ENCODE results near the gene CPSF4L. TPM values are rescaled to one million over a fixed set of nuclear protein-coding genes. Genes with fewer than 3 reads are reported as not detected.

The CPSF4L gene
- total RNA-seq, 1 donor from 2014 or later: not detected

GRCh38 chr17:73269791-73270190 lies 8.1 kb upstream of the CPSF4L start:
- no peaks in the 10 kb centered on the region for H3K36me3 ChIP-seq
- H3K27ac ChIP-seq: no peak overlapping the region
- H3K4me3 ChIP-seq: no peak overlapping the region
- H3K4me1 ChIP-seq: no peaks in the 10 kb centered on the region
- TF ChIP-seq, protein P1, sequence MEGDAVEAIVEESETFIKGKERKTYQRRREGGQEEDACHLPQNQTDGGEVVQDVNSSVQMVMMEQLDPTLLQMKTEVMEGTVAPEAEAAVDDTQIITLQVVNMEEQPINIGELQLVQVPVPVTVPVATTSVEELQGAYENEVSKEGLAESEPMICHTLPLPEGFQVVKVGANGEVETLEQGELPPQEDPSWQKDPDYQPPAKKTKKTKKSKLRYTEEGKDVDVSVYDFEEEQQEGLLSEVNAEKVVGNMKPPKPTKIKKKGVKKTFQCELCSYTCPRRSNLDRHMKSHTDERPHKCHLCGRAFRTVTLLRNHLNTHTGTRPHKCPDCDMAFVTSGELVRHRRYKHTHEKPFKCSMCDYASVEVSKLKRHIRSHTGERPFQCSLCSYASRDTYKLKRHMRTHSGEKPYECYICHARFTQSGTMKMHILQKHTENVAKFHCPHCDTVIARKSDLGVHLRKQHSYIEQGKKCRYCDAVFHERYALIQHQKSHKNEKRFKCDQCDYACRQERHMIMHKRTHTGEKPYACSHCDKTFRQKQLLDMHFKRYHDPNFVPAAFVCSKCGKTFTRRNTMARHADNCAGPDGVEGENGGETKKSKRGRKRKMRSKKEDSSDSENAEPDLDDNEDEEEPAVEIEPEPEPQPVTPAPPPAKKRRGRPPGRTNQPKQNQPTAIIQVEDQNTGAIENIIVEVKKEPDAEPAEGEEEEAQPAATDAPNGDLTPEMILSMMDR (IDR thresholded peaks at IDR 0.05): no peak
- intact Hi-C loops (cut with DNase I): no loop called here
- no peaks in the 10 kb centered on the region for H3K27me3 ChIP-seq (ENCODE audit: low read depth)
- ATAC-seq (no peak), DNase-seq (no peak)
- no peaks in the 10 kb centered on the region for H3K9me3 ChIP-seq

- Histone ChIP-seq H3K4me3 (no peak overlapping the region), H3K27ac (no peak overlapping the region), H3K4me1 (no peaks in the 10 kb centered on the region), H3K27me3 (ENCODE audit: low read depth) (no peaks in the 10 kb centered on the region), H3K36me3 (no peaks in the 10 kb centered on the region), H3K9me3 (no peaks in the 10 kb centered on the region)
- DNase-seq (no peak), ATAC-seq (no peak)
- intact Hi-C loops (cut with DNase I): no loop called here
- TF ChIP-seq, protein P1 (IDR thresholded peaks at IDR 0.05): no peak
Measured at GRCh38 chr17:73269329-73269615, 7.6 kb upstream of the CPSF4L start.

- ATAC-seq (peak; percentile 28 to 41), DNase-seq (no peak)
- Histone ChIP-seq H3K9me3 (no peaks in the 10 kb centered on the region), H3K27me3 (ENCODE audit: low read depth) (no peaks in the 10 kb centered on the region), H3K36me3 (no peaks in the 10 kb centered on the region), H3K4me3 (no peak overlapping the region), H3K4me1 (no peaks in the 10 kb centered on the region), H3K27ac (no peak overlapping the region)
- intact Hi-C loops (cut with DNase I): no loop called here
- TF ChIP-seq, protein P1 (IDR thresholded peaks at IDR 0.05): no peak
Measured at GRCh38 chr17:73268582-73269328, 7.1 kb upstream of the CPSF4L start.

GRCh38 chr17:73267648-73268537 lies 6.2 kb upstream of the CPSF4L start:
- ATAC-seq (no peak), DNase-seq (no peak)
- H3K4me3 ChIP-seq: no peak overlapping the region
- no peak overlapping the region for H3K27ac ChIP-seq
- H3K36me3 ChIP-seq: no peaks in the 10 kb centered on the region
- intact Hi-C loops (cut with DNase I): no loop called here
- no peaks in the 10 kb centered on the region for H3K9me3 ChIP-seq
- TF ChIP-seq, protein P1 (IDR thresholded peaks at IDR 0.05): no peak
- H3K4me1 ChIP-seq: no peaks in the 10 kb centered on the region
- no peaks in the 10 kb centered on the region for H3K27me3 ChIP-seq (ENCODE audit: low read depth)

DNA sequence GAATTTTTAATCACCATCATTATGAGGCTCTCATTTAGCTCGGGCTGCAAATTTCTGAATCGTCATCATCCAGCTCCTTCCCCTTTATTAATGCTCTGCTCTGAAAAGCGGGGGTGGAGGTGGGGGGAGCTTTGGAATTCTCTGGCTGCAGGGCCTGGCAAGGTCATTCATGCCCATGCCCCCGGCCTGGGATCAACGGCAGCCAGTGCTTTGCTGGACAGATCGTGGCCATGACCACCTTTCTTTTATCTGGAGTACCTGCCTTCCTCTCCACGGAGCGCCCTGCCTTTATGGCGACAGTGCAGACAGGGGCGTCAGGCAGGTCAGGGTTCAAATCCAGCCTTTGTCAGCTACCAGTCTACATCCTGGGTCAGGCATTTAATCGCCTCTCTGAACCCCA lies 5.1 kb upstream of the CPSF4L start:
- DNase-seq (no peak), ATAC-seq (no peak)
- Histone ChIP-seq H3K27me3 (ENCODE audit: low read depth) (no peaks in the 10 kb centered on the region), H3K9me3 (no peaks in the 10 kb centered on the region), H3K4me3 (no peak overlapping the region), H3K4me1 (no peaks in the 10 kb centered on the region), H3K27ac (no peak overlapping the region), H3K36me3 (no peaks in the 10 kb centered on the region)
- intact Hi-C loops (cut with DNase I): no loop called here
- TF ChIP-seq, protein P1 (IDR thresholded peaks at IDR 0.05): no peak

Measured in lower lobe of right lung (tissue), 2 donors.